GM12878 (cell line): ENCODE data around the gene MINPP1. TPM values are rescaled to one million over a fixed set of nuclear protein-coding genes. Genes with fewer than 3 reads are reported as not detected.

ENCODE experiments used
- ATAC-seq: fragments of 200-7000 bp; cut with Tn5 transposase; 3 replicates; pipeline ENCODE4 v1.9.1; 2020; ENCODE audit warnings: mild to moderate bottlenecking, moderate library complexity
- BruUV-seq: library from RNA; stranded (reverse); fragments of 400-500 nt; replicated peaks from 2 replicates; lab custom pipeline; 2021; lab: Mats Ljungman, UMichigan
- CTCF ChIA-PET: fragments of 300-600 bp; sonication (Branson Sonifier 250); formaldehyde crosslinking; extraction: SDS; loops from one replicate; lab custom pipeline; 2021; ENCODE audit warnings: inconsistent platforms; lab: Yijun Ruan, JAX
- POLR2A ChIA-PET: fragments of 350-600 bp; formaldehyde crosslinking; extraction: SDS; loops from one replicate; lab custom pipeline; 2021; ENCODE audit warnings: inconsistent platforms; lab: Charles Lee
- RAD21 ChIA-PET: fragments of 300-600 bp; sonication (Branson Sonifier 250); formaldehyde crosslinking; loops from one replicate; lab custom pipeline; 2023; ENCODE audit warnings: antibody characterized with exemption; ENCODE audit not compliant: unreplicated experiment; lab: Charles Lee
- SMC1A ChIA-PET: fragments of 300-600 bp; sonication (Branson Sonifier 250); formaldehyde crosslinking; loops from one replicate; lab custom pipeline; 2023; ENCODE audit not compliant: unreplicated experiment, uncharacterized antibody; lab: Charles Lee
- DNase-seq: peaks from one replicate; pipeline ENCODE4 v3.0.0-alpha.2; 2011; ENCODE audit warnings: low read depth, low spot score
- FAIRE-seq: peaks from 3 replicates; lab custom pipeline; 2011; peaks lifted over from hg19 to GRCh38; lab: Jason Lieb, UNC
- H2AFZ ChIP-seq: 2 replicates; pipeline ENCODE4 v1.6.0; 2011; ENCODE audit warnings: low read depth, low read length, control low read depth; ENCODE audit not compliant: control insufficient read depth
- H3K27ac ChIP-seq: 2 replicates; pipeline ENCODE4 v1.5.1; 2011; ENCODE audit warnings: control low read depth; ENCODE audit not compliant: control insufficient read depth, insufficient read depth
- H3K27me3 ChIP-seq, 2 experiments: replicated peaks in 1 of 2; 2 replicates each; pipeline versions ENCODE4 v1.6.0 to v1.6.1; 2011; ENCODE audit warnings: low read length in 1 of 2; ENCODE audit not compliant: control insufficient read depth in 2 of 2, insufficient read depth in 2 of 2
- H3K36me3 ChIP-seq, 2 experiments: 2 replicates each; pipeline ENCODE4 v1.5.1; 2011; ENCODE audit warnings: low read length in 1 of 2; ENCODE audit not compliant: control insufficient read depth in 2 of 2, insufficient read depth in 2 of 2
- H3K4me1 ChIP-seq: 2 replicates; pipeline ENCODE4 v1.6.1; 2011; ENCODE audit warnings: mild to moderate bottlenecking, low read length, moderate library complexity, mixed read lengths; ENCODE audit not compliant: control insufficient read depth, insufficient read depth
- H3K4me2 ChIP-seq: 2 replicates; pipeline ENCODE4 v1.6.0; 2011; ENCODE audit warnings: control low read depth; ENCODE audit not compliant: control insufficient read depth, insufficient read depth
- H3K4me3 ChIP-seq: fragments of 200-600 bp; sonication (generic); 2 replicates; pipeline ENCODE4 v1.5.1; 2016
- H3K79me2 ChIP-seq: 2 replicates; pipeline ENCODE4 v1.6.0; 2011; ENCODE audit warnings: low read length; ENCODE audit not compliant: control insufficient read depth, insufficient read depth
- H3K9ac ChIP-seq: 2 replicates; pipeline ENCODE4 v1.8.0; 2011; ENCODE audit warnings: low read length, control low read depth, mixed read lengths; ENCODE audit not compliant: control insufficient read depth, insufficient read depth
- H3K9me3 ChIP-seq: replicated peaks from 3 replicates; pipeline ENCODE4 v1.5.1; 2011; ENCODE audit warnings: mild to moderate bottlenecking, low read length; ENCODE audit not compliant: control insufficient read depth, insufficient read depth
- H4K20me1 ChIP-seq: 2 replicates; pipeline ENCODE4 v1.6.0; 2011; ENCODE audit not compliant: control insufficient read depth, insufficient read depth
- HDAC6 ChIP-seq: fragments of 200-600 bp; sonication (generic); IDR thresholded peaks from one replicate; pipeline ENCODE4 v1.8.0; 2017; ENCODE audit warnings: antibody characterized with exemption; ENCODE audit not compliant: unreplicated experiment
- NFYA ChIP-seq: IDR thresholded peaks from 2 replicates; pipeline ENCODE4 v1.6.1; 2011; ENCODE audit warnings: low read depth, mild to moderate bottlenecking, low read length, improper control_type of control experiment, borderline replicate concordance
- NFYB ChIP-seq: IDR thresholded peaks from 2 replicates; pipeline ENCODE4 v1.6.1; 2011; ENCODE audit warnings: low read depth, mild to moderate bottlenecking, low read length, improper control_type of control experiment, moderate library complexity; ENCODE audit not compliant: insufficient read depth
- NR2F1 ChIP-seq: fragments of 450-650 bp; conservative IDR thresholded peaks from 2 replicates; pipeline ENCODE4 v1.6.1; 2017; ENCODE audit warnings: mild to moderate bottlenecking
- POLR2A ChIP-seq: IDR thresholded peaks from 2 replicates; pipeline ENCODE4 v1.6.1; 2011; ENCODE audit warnings: low read depth, mild to moderate bottlenecking, low read length
- RUNX3 ChIP-seq: IDR thresholded peaks from 2 replicates; pipeline ENCODE4 v1.6.1; 2012; ENCODE audit warnings: low read length, inconsistent platforms
- SIN3A ChIP-seq: IDR thresholded peaks from 2 replicates; pipeline ENCODE4 v1.6.1; 2012; ENCODE audit warnings: low read depth, low read length, improper control_type of control experiment
- SMC3 ChIP-seq: IDR thresholded peaks from 2 replicates; pipeline ENCODE4 v1.6.1; 2011; ENCODE audit warnings: low read length, improper control_type of control experiment, borderline replicate concordance
- SPI1 ChIP-seq: IDR thresholded peaks from 2 replicates; pipeline ENCODE4 v1.6.1; 2011; ENCODE audit warnings: low read depth, mild to moderate bottlenecking, low read length, moderate library complexity, borderline replicate concordance; ENCODE audit not compliant: insufficient read depth
- TARDBP ChIP-seq: IDR thresholded peaks from 2 replicates; pipeline ENCODE4 v1.6.1; 2016; ENCODE audit warnings: borderline replicate concordance
- TCF12 ChIP-seq: IDR thresholded peaks from 2 replicates; pipeline ENCODE4 v1.6.1; 2011; ENCODE audit warnings: low read depth, mild to moderate bottlenecking, low read length
- ZNF217 ChIP-seq: fragments of 450-650 bp; IDR thresholded peaks from 2 replicates; pipeline ENCODE4 v1.6.1; 2017; ENCODE audit warnings: antibody characterized with exemption, mild to moderate bottlenecking
- WGBS: methylation state at CpG from one replicate; pipeline ENCODE4 v1.1.6; 2016; ENCODE audit warnings: low lambda C conversion rate; ENCODE audit not compliant: insufficient replicate concordance, insufficient coverage; ENCODE audit errors: missing lambda C conversion rate; 5-methylcytosine and 5-hydroxymethylcytosine counted together
- in situ Hi-C: fragments of 300-500 bp; cut with MboI; formaldehyde crosslinking; loops from 9 replicates; pipeline ENCODE4 v1.14.3; 2018; ENCODE audit warnings: mixed read lengths
- intact Hi-C: fragments of 100-400 bp; cut with micrococcal nuclease; formaldehyde crosslinking; loops from one replicate; pipeline ENCODE4 v1.14.2; 2022; ENCODE audit not compliant: unreplicated experiment
- polyA plus RNA-seq, 11 experiments: library from polyadenylated mRNA; depleted of rRNA in 4 of 11; unstranded in 6 of 11; stranded (reverse) in 5 of 11; fragments of >200 nt; fragmentation: Nextera tagmentation in 4 of 11; fragmentation: Illumina TruSeq in 1 of 11; extraction: Ambion mirVana in 4 of 11; extraction: Trizol in 1 of 11; gene quantifications; 1 replicate in 1 of 11; 2 replicates in 10 of 11; pipeline versions ENCODE4 v1.2.1 to v1.2.3, GENCODE V29; 2011 to 2016; ENCODE audit warnings: inconsistent platforms in 2 of 11, missing spikeins in 2 of 11, low read depth in 1 of 11
- total RNA-seq, 4 experiments: library from RNA; depleted of rRNA in 3 of 4; stranded (reverse); fragments of >200 nt in 3 of 4; fragmentation: Illumina TruSeq in 1 of 4; extraction: Trizol in 1 of 4; gene quantifications; 2 replicates each; pipeline versions ENCODE4 v1.2.1 to v1.2.3, GENCODE V29; 2013 to 2021
- TF ChIP-seq, protein P1 (sequence below): fragments of 450-650 bp; IDR thresholded peaks from 2 replicates; pipeline ENCODE4 v1.6.1; 2017; ENCODE audit warnings: mild to moderate bottlenecking, moderate library complexity
- TF ChIP-seq, protein P2 (sequence below): fragments of 450-650 bp; IDR thresholded peaks from 2 replicates; pipeline ENCODE4 v1.6.1; 2016; ENCODE audit warnings: mild to moderate bottlenecking
- TF ChIP-seq, protein P3 (sequence below): IDR thresholded peaks from 2 replicates; pipeline ENCODE4 v1.6.1; 2011; ENCODE audit warnings: low read depth, low read length, improper control_type of control experiment, borderline replicate concordance
- TF ChIP-seq, protein P4 (sequence below): IDR thresholded peaks from 2 replicates; pipeline ENCODE4 v1.6.1; 2011; ENCODE audit warnings: mild to moderate bottlenecking, low read depth, low read length, moderate library complexity; ENCODE audit not compliant: insufficient replicate concordance

The MINPP1 gene
- total and polyA plus RNA-seq, 10 of the 15 experiments (the other 5 are each of a cell fraction or from before 2014, with no cell fraction given) = 3.9 to 29.2 (median 10.7) TPM

DNA sequence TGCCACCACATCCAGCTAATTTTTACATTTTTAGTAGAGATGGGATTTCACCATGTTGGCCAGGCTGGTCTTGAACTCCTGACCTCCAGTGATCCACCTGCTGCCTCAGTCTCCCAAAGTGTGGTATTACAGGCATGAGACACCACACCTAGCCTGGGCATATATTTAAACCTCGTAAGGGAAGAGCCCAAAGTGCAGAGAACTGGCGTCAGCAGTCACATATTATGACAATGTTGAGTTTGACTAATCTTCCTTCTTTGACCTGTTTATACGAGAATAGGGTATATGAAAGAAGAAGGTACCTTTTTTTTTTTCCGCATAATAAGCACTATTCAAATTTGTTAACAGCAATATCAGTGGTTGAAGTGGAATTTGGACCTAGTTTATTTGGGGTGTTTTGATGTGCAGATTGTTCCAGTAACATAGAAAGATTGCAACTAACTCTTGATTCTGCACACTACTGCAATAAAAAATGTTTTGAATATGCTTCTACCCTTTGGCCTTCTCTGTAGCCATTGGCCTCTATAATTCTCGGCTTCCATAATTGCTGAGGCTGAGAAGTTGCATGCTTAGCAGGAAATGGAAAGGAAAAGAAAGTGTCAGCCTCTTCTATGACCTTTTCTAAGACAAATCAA is 55.9 kb downstream of the MINPP1 start (continued):
- TF ChIP-seq, protein P1, sequence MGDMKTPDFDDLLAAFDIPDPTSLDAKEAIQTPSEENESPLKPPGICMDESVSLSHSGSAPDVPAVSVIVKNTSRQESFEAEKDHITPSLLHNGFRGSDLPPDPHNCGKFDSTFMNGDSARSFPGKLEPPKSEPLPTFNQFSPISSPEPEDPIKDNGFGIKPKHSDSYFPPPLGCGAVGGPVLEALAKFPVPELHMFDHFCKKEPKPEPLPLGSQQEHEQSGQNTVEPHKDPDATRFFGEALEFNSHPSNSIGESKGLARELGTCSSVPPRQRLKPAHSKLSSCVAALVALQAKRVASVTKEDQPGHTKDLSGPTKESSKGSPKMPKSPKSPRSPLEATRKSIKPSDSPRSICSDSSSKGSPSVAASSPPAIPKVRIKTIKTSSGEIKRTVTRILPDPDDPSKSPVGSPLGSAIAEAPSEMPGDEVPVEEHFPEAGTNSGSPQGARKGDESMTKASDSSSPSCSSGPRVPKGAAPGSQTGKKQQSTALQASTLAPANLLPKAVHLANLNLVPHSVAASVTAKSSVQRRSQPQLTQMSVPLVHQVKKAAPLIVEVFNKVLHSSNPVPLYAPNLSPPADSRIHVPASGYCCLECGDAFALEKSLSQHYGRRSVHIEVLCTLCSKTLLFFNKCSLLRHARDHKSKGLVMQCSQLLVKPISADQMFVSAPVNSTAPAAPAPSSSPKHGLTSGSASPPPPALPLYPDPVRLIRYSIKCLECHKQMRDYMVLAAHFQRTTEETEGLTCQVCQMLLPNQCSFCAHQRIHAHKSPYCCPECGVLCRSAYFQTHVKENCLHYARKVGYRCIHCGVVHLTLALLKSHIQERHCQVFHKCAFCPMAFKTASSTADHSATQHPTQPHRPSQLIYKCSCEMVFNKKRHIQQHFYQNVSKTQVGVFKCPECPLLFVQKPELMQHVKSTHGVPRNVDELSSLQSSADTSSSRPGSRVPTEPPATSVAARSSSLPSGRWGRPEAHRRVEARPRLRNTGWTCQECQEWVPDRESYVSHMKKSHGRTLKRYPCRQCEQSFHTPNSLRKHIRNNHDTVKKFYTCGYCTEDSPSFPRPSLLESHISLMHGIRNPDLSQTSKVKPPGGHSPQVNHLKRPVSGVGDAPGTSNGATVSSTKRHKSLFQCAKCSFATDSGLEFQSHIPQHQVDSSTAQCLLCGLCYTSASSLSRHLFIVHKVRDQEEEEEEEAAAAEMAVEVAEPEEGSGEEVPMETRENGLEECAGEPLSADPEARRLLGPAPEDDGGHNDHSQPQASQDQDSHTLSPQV = no peak
- no peak for TF ChIP-seq SPI1
- TF ChIP-seq, protein P2, sequence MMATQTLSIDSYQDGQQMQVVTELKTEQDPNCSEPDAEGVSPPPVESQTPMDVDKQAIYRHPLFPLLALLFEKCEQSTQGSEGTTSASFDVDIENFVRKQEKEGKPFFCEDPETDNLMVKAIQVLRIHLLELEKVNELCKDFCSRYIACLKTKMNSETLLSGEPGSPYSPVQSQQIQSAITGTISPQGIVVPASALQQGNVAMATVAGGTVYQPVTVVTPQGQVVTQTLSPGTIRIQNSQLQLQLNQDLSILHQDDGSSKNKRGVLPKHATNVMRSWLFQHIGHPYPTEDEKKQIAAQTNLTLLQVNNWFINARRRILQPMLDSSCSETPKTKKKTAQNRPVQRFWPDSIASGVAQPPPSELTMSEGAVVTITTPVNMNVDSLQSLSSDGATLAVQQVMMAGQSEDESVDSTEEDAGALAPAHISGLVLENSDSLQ = no peak
- TF ChIP-seq, all 136 proteins: peak for 0

DNA sequence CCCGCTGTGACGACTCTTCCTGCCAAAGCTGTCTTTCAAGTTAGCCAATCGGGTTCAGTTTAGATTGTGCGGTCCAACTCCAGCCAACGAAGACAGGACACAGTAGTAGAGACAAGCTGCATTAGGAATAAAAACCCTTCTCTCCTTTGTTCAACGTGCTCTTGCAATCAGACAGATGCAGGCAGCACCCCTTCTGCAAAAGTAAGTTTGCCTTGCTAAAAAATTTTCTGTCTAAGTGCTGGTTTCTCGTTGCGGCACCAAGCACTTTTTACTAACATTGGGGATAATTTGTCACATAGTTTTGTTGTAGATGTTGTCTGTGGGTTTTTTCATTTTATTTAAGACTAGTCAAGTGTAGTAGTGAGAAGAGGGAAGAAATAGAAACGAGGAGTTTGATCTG is 58.1 kb downstream of the MINPP1 start:
- in situ Hi-C loops = no loop called here
- WGBS = 63% methylated on average over 9 of the region's 9 CpGs
- Histone ChIP-seq H3K79me2 (no peaks in the 10 kb centered on the region), H3K4me2 (no peak overlapping the region), H3K9me3 (no peaks in the 10 kb centered on the region; the same call in 1 of the 3 replicates), H3K9ac (no peak overlapping the region), H3K27ac (no peak overlapping the region), H3K4me3 (no peak overlapping the region), H3K27me3 (no peaks in the 10 kb centered on the region), H3K36me3 (no peaks in the 10 kb centered on the region), H4K20me1 (no peaks in the 10 kb centered on the region), H3K4me1 (no peaks in the 10 kb centered on the region), H2AFZ (no peak overlapping the region)
- FAIRE-seq (no peak), ATAC-seq (no peak), DNase-seq (no peak)
- SMC1A ChIA-PET = interaction anchor here (0.9 to 1.0 kb wide), 2 partner anchors 10 to 53 kb away, joined by 3 to 4 read pairs; no protein-coding TSS in a partner anchor
- intact Hi-C loops = no loop called here
- POLR2A ChIA-PET = no interaction called here
- no TSS peak for BruUV-seq
- RAD21 ChIA-PET = no interaction called here
- CTCF ChIA-PET = interaction anchor here (0.5 kb wide), 1 partner anchor 452 kb away, joined by 4 read pairs; no protein-coding TSS in a partner anchor
- TF ChIP-seq, protein P3, sequence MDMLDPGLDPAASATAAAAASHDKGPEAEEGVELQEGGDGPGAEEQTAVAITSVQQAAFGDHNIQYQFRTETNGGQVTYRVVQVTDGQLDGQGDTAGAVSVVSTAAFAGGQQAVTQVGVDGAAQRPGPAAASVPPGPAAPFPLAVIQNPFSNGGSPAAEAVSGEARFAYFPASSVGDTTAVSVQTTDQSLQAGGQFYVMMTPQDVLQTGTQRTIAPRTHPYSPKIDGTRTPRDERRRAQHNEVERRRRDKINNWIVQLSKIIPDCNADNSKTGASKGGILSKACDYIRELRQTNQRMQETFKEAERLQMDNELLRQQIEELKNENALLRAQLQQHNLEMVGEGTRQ = no peak
- TF ChIP-seq SMC3 (no peak), ZNF217 (no peak), NR2F1 (no peak), NFYA (no peak), SIN3A (no peak), TARDBP (no peak), TCF12 (no peak), RUNX3 (no peak), POLR2A (no peak), HDAC6 (no peak), NFYB (no peak)
- TF ChIP-seq, protein P4, sequence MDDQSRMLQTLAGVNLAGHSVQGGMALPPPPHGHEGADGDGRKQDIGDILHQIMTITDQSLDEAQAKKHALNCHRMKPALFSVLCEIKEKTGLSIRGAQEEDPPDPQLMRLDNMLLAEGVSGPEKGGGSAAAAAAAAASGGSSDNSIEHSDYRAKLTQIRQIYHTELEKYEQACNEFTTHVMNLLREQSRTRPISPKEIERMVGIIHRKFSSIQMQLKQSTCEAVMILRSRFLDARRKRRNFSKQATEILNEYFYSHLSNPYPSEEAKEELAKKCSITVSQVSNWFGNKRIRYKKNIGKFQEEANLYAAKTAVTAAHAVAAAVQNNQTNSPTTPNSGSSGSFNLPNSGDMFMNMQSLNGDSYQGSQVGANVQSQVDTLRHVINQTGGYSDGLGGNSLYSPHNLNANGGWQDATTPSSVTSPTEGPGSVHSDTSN = no peak
